Mammary epithelial cell (primary cell): ENCODE results near the gene ATP6V1G3.

ENCODE experiments used
- EZH2 ChIP-seq: IDR thresholded peaks from 2 replicates; pipeline ENCODE4 v1.6.1; 2012; ENCODE audit warnings: low read length, inconsistent platforms, borderline replicate concordance
- TF ChIP-seq, protein P1 (sequence below), 2 donors: IDR thresholded peaks in 1 of 2; conservative IDR thresholded peaks in 1 of 2; 2 replicates each; pipeline ENCODE4 v1.5.1; 2011 to 2012; ENCODE audit warnings: inconsistent platforms in 2 of 2, low read length in 2 of 2, mild to moderate bottlenecking in 2 of 2, control low read depth in 1 of 2, low read depth in 1 of 2; ENCODE audit not compliant: insufficient read depth in 1 of 2; ENCODE audit errors: extremely low read depth in 1 of 2

DNA sequence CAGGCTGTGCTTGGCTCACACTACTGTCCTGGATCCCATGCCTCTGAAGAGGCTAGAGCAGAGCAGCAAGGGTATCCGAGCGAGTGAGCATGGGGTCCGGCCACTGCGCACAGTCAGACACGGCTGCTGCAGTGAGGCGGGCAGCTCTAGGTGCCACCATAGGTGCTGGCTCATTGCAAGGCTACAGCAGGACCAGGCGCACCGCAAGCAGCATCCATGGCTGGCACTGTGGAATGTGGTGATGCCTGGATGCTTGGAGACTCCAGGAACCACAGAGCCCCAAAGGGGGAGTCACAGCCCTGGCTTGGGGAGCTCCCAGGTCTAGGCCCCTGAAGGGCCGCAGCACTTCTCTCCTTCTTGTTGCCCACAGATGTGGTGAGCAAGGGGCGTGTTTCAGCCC, 47.2 kb downstream of the ATP6V1G3 start:
- TF ChIP-seq, protein P1, sequence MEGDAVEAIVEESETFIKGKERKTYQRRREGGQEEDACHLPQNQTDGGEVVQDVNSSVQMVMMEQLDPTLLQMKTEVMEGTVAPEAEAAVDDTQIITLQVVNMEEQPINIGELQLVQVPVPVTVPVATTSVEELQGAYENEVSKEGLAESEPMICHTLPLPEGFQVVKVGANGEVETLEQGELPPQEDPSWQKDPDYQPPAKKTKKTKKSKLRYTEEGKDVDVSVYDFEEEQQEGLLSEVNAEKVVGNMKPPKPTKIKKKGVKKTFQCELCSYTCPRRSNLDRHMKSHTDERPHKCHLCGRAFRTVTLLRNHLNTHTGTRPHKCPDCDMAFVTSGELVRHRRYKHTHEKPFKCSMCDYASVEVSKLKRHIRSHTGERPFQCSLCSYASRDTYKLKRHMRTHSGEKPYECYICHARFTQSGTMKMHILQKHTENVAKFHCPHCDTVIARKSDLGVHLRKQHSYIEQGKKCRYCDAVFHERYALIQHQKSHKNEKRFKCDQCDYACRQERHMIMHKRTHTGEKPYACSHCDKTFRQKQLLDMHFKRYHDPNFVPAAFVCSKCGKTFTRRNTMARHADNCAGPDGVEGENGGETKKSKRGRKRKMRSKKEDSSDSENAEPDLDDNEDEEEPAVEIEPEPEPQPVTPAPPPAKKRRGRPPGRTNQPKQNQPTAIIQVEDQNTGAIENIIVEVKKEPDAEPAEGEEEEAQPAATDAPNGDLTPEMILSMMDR (conservative IDR thresholded peaks at IDR 0.05 in 1 of 2, IDR thresholded peaks at IDR 0.05 in 1 of 2; ENCODE audit: extremely low read depth in 1 of 2, insufficient read depth in 1 of 2, low read depth in 1 of 2, low read length in 2 of 2), result no peak
- TF ChIP-seq EZH2, result no peak
